Ovary (tissue), 9 donors: ENCODE measurements around the gene BSCL2. TPM values are rescaled to one million over a fixed set of nuclear protein-coding genes. Genes with fewer than 3 reads are reported as not detected.
A peak's percentile ranks its signal among the peaks of the same experiment; 100 is the strongest.
"Not testable (repeated sequence)": the region's sequence is repeated elsewhere in the genome, so short reads cannot be mapped to it uniquely, and the experiment has no call there.

Experiments
- DNase-seq, 5 donors: peaks; one replicate each; pipeline ENCODE4 v3.0.0-alpha.2; 2019 to 2020
- H3K27ac ChIP-seq, 2 donors: fragments of 200-600 bp; one replicate each; pipeline versions ENCODE4 v1.5.1 to v1.8.0; 2019 to 2022
- H3K27me3 ChIP-seq: fragments of 200-600 bp; one replicate; pipeline ENCODE4 v1.8.0; 2022
- H3K36me3 ChIP-seq: fragments of 200-600 bp; sonication (generic); one replicate; pipeline ENCODE4 v1.5.1; 2019
- H3K4me1 ChIP-seq: one replicate; pipeline ENCODE4 v1.8.1; 2013; ENCODE audit warnings: mild to moderate bottlenecking, moderate library complexity; ENCODE audit not compliant: insufficient read depth
- H3K4me3 ChIP-seq: fragments of 200-600 bp; sonication (generic); one replicate; pipeline ENCODE4 v1.5.1; 2017
- H3K9me3 ChIP-seq, 2 donors: fragments of 200-600 bp in 1 of 2; sonication (generic) in 1 of 2; one replicate each; pipeline versions ENCODE4 v1.5.1 to v1.8.1; 2013 to 2019; ENCODE audit warnings: mild to moderate bottlenecking in 1 of 2, moderate library complexity in 1 of 2
- EP300 ChIP-seq: sonication (generic); formaldehyde crosslinking; IDR thresholded peaks from one replicate; pipeline ENCODE4 v1.6.1; 2017; ENCODE audit warnings: antibody characterized with exemption
- POLR2A ChIP-seq: fragments of 450-650 bp; IDR thresholded peaks from one replicate; pipeline ENCODE4 v1.6.1; 2017; ENCODE audit warnings: antibody characterized with exemption, mild to moderate bottlenecking, moderate library complexity
- WGBS, 3 donors: extraction: QIAGEN DNeasy Blood & Tissue Kit in 1 of 3; methylation state at CpG; one replicate each; pipeline versions ENCODE4 v1.1.5 to v1.1.7; 2013 to 2017; 5-methylcytosine and 5-hydroxymethylcytosine counted together
- intact Hi-C, 4 donors: fragments of 100-400 bp; cut with DNase I; formaldehyde crosslinking; loops; one replicate each; pipeline versions ENCODE4 v1.11.0 to v1.15.1; 2022 to 2023
- polyA plus RNA-seq, 2 donors: library from polyadenylated mRNA; stranded (reverse); fragments of 200-250 nt in 1 of 2; fragments of 350-450 nt in 1 of 2; fragmentation: Illumina TruSeq in 1 of 2; extraction: RNeasy Lipid Tissue Mini Kit (QIAGEN cat#74804) in 1 of 2; gene quantifications; one replicate each; pipeline ENCODE4 v1.2.3, GENCODE V29; 2013 to 2014
- total RNA-seq, 7 donors: library from RNA; depleted of rRNA in 2 of 7; stranded (reverse); fragments of >200 nt in 2 of 7; fragmentation: NEBNext Ultra II Directional in 3 of 7; extraction: Animal tissue kit (Norgen Biotek cat#: 25700) in 3 of 7; gene quantifications; one replicate each; pipeline versions ENCODE4 v1.1.0 to v1.2.4, GENCODE V29; 2016 to 2023
- TF ChIP-seq, protein P1 (sequence below), 3 donors: fragments of 450-650 bp in 2 of 3; fragments of 200-600 bp in 1 of 3; IDR thresholded peaks; one replicate each; pipeline versions ENCODE4 v1.5.1 to v1.8.0; 2016 to 2022; ENCODE audit warnings: antibody characterized with exemption in 3 of 3, mild to moderate bottlenecking in 1 of 3
- donor health status: DM: no; HTN: no; CAD: no; lungs with moderate emphysema.
- donor health status: DM: no; HTN: no; CAD: no.
- donor health status: Bipolar disorder and iron deficiency.
- donor health status: DM: yes; HTN: yes; CAD: no.
- donor health status: DM: no; HTN: no; CAD: no.
- donor health status: DM: yes; HTN: yes; CAD: no.

The BSCL2 gene
- total and polyA plus RNA-seq, 9 donors: 31.4 to 122 (median 57.2) TPM

DNA sequence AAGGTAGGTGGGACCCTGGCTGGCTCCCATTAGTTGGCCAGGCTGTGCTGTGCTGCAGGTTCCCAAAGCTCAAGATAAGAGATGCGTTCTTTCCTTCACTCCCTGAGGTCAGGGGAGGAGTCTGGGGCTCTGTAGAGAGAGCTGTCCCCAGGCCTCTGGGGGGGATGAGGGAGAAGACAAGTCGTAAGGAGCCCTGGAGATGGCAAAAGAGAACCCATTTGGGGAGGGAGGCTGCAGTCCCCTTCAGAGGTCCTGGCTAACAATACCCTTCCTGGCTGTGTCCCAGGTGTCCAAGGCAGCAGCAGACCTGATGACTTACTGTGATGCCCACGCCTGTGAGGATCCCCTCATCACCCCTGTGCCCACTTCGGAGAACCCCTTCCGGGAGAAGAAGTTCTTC, 1.2 kb upstream of the BSCL2 start:
- peak overlapping the region; percentile 67 for H3K4me3 ChIP-seq
- no peaks in the 10 kb centered on the region for H3K9me3 ChIP-seq
- H3K36me3 ChIP-seq: no peaks in the 10 kb centered on the region
- no peaks in the 10 kb centered on the region for H3K27me3 ChIP-seq
- peak in 4 of 5 donors; percentile 28 to 54 (median 47) for DNase-seq
- TF ChIP-seq EP300 (no peak), POLR2A (no peak)
- TF ChIP-seq, protein P1, sequence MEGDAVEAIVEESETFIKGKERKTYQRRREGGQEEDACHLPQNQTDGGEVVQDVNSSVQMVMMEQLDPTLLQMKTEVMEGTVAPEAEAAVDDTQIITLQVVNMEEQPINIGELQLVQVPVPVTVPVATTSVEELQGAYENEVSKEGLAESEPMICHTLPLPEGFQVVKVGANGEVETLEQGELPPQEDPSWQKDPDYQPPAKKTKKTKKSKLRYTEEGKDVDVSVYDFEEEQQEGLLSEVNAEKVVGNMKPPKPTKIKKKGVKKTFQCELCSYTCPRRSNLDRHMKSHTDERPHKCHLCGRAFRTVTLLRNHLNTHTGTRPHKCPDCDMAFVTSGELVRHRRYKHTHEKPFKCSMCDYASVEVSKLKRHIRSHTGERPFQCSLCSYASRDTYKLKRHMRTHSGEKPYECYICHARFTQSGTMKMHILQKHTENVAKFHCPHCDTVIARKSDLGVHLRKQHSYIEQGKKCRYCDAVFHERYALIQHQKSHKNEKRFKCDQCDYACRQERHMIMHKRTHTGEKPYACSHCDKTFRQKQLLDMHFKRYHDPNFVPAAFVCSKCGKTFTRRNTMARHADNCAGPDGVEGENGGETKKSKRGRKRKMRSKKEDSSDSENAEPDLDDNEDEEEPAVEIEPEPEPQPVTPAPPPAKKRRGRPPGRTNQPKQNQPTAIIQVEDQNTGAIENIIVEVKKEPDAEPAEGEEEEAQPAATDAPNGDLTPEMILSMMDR (IDR thresholded peaks at IDR 0.05): no peak
- H3K27ac ChIP-seq: peak overlapping the region; percentile 76 to 81
- WGBS, 3 donors: 67 to 70% (median 68%) methylated on average over 5 of the region's 5 CpGs
- intact Hi-C loops: no loop called here
- peaks cover 18% of the 10 kb centered on the region for H3K4me1 ChIP-seq

DNA sequence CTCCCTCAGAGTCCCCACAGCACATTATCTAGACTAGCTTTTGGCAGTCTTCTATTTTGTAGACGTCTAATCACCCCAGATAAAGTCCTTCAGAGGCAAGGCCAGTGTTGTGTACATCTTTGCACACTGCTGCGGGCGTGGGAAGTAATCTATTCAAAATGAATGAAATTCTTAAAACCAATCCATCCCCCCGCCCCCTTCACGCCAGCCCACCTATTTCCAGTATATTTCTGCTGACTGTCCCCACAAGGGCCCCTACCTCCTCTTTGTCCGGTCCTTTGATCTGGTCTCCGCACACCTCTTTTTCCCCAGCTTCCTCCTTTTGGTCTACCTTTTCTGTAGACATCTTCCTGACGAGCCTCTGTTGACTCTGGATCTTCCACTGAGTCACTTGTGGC, 375 bp downstream of the BSCL2 start:
- no peak for TF ChIP-seq POLR2A
- TF ChIP-seq EP300: no peak
- TF ChIP-seq, protein P1 (IDR thresholded peaks at IDR 0.05): no peak
- Histone ChIP-seq H3K27ac (peak overlapping the region; percentile 4 to 57), H3K27me3 (no peaks in the 10 kb centered on the region), H3K4me1 (peaks cover 18% of the 10 kb centered on the region), H3K36me3 (no peaks in the 10 kb centered on the region), H3K4me3 (peak overlapping the region; percentile 67), H3K9me3 (no peaks in the 10 kb centered on the region)
- intact Hi-C loops: no loop called here
- DNase-seq: peak in 1 of 5 donors; percentile 35
- 56 to 65% (median 57%) methylated on average over 8 of the region's 8 CpGs for WGBS, 3 donors

GRCh38 chr11:62705880-62706849, 1.1 kb downstream of the BSCL2 start:
- TF ChIP-seq EP300: no peak
- TF ChIP-seq POLR2A: no peak
- TF ChIP-seq, protein P1 (IDR thresholded peaks at IDR 0.05): no peak
- Histone ChIP-seq H3K36me3 (no peaks in the 10 kb centered on the region), H3K4me1 (peaks cover 18% of the 10 kb centered on the region), H3K4me3 (peak overlapping the region; percentile 67), H3K27me3 (no peaks in the 10 kb centered on the region), H3K27ac (peak overlapping the region; percentile 4 to 57), H3K9me3 (no peaks in the 10 kb centered on the region)
- DNase-seq: peak; percentile 95 to 98 (median 97)
- intact Hi-C loops: no loop called here
- WGBS, 3 donors: 2 to 5% (median 4%) methylated on average over 58 to 73 of the region's 73 CpGs

- Histone ChIP-seq H3K27me3 (no peaks in the 10 kb centered on the region), H3K4me3 (peak overlapping the region; percentile 67), H3K36me3 (no peaks in the 10 kb centered on the region), H3K4me1 (peaks cover 18% of the 10 kb centered on the region), H3K27ac (peak overlapping the region in 1 of 2 donors; percentile 54), H3K9me3 (no peaks in the 10 kb centered on the region)
- DNase-seq: peak in 2 of 5 donors; percentile 43 to 49
- WGBS, 3 donors: 38 to 40% (median 38%) methylated on average over 7 of the region's 7 CpGs
- TF ChIP-seq, protein P1 (IDR thresholded peaks at IDR 0.05): no peak
- TF ChIP-seq EP300: no peak
- no peak for TF ChIP-seq POLR2A
- intact Hi-C loops: no loop called here
These were observed 1.8 kb downstream of the BSCL2 start for GRCh38 chr11:62705413-62705812.

DNA sequence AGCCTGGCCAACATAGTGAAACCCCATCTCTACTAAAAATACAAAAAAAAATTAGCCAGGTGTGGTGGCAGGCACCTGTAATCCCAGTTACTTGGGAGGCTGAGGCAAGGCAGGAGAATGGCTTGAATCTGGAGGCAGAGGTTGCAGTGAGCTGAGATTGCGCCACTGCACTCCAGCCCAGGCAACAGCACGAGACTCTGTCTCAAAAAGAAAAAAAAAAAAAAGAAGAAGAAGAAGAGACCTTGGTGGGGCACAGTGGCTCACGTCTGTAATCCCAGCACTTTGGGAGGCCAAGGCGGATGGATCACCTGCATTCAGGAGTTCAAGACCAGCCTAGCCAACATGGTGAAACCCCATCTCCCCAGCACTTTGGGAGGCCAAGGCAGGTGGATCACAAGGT, 3.3 kb downstream of the BSCL2 start:
- DNase-seq: peak in 1 of 5 donors; percentile 30
- WGBS, 3 donors: 91 to 99% (median 99%) methylated on average over 4 of the region's 4 CpGs
- H3K9me3 ChIP-seq, intact Hi-C loops, H3K36me3 ChIP-seq, H3K27ac ChIP-seq, H3K27me3 ChIP-seq, H3K4me3 ChIP-seq: not testable (repeated sequence)
- peaks cover 18% of the 10 kb centered on the region for H3K4me1 ChIP-seq
